Measurements from ENCODE around the gene SLC9A9. TPM values are rescaled to one million over a fixed set of nuclear protein-coding genes. Genes with fewer than 3 reads are reported as not detected.

Gene SLC9A9
- total RNA-seq, 1 donor from 2014 or later: 12.2 TPM

- no peak for DNase-seq (ENCODE audit: low spot score)
These were observed 200.1 kb downstream of the SLC9A9 start for GRCh38 chr3:143648218-143648617.

- peak; percentile 56 for DNase-seq (ENCODE audit: low spot score)
These were observed 203.7 kb downstream of the SLC9A9 start for GRCh38 chr3:143644370-143645089.

GRCh38 chr3:143643905-143644304, 204.4 kb downstream of the SLC9A9 start:
- no peak for DNase-seq (ENCODE audit: low spot score)

GRCh38 chr3:143640774-143641173, 207.5 kb downstream of the SLC9A9 start:
- DNase-seq (ENCODE audit: low spot score): no peak

GRCh38 chr3:143637133-143637532, 211.1 kb downstream of the SLC9A9 start:
- DNase-seq (ENCODE audit: low spot score): no peak

- no peak for DNase-seq (ENCODE audit: low spot score)
These were observed 213.3 kb downstream of the SLC9A9 start for GRCh38 chr3:143634991-143635390.

- DNase-seq (ENCODE audit: low spot score): no peak
These were observed 213.8 kb downstream of the SLC9A9 start for GRCh38 chr3:143634427-143634826.

- DNase-seq (ENCODE audit: low spot score): no peak
These were observed 214.5 kb downstream of the SLC9A9 start for GRCh38 chr3:143633816-143634215.

- no peak for DNase-seq (ENCODE audit: low spot score)
These were observed 218.5 kb downstream of the SLC9A9 start for GRCh38 chr3:143629726-143630125.

GRCh38 chr3:143628971-143629370, 219.3 kb downstream of the SLC9A9 start:
- DNase-seq (ENCODE audit: low spot score): no peak

- no peak for DNase-seq (ENCODE audit: low spot score)
These were observed 220.9 kb downstream of the SLC9A9 start for GRCh38 chr3:143627336-143627735.

GRCh38 chr3:143619231-143619630, 229.0 kb downstream of the SLC9A9 start:
- no peak for DNase-seq (ENCODE audit: low spot score)

GRCh38 chr3:143617050-143617449, 231.2 kb downstream of the SLC9A9 start:
- no peak for DNase-seq (ENCODE audit: low spot score)

- DNase-seq (ENCODE audit: low spot score): no peak
These were observed 235.0 kb downstream of the SLC9A9 start for GRCh38 chr3:143613226-143613625.

GRCh38 chr3:143612541-143612940, 235.7 kb downstream of the SLC9A9 start:
- DNase-seq (ENCODE audit: low spot score): no peak

- DNase-seq (ENCODE audit: low spot score): no peak
These were observed 239.3 kb downstream of the SLC9A9 start for GRCh38 chr3:143608966-143609365.

GRCh38 chr3:143605233-143605950, 242.9 kb downstream of the SLC9A9 start:
- no peak for DNase-seq (ENCODE audit: low spot score)

- no peak for DNase-seq (ENCODE audit: low spot score)
These were observed 243.7 kb downstream of the SLC9A9 start for GRCh38 chr3:143604402-143605185.

- no peak for DNase-seq (ENCODE audit: low spot score)
These were observed 244.5 kb downstream of the SLC9A9 start for GRCh38 chr3:143603774-143604173.

- peak; percentile 21 for DNase-seq (ENCODE audit: low spot score)
These were observed 246.4 kb downstream of the SLC9A9 start for GRCh38 chr3:143601723-143602484.

All from mucosa of gallbladder (tissue), 1 donor.